Cerebellar cortex (tissue), 1 donor: ENCODE data around the gene RPS6KL1.
A peak's percentile ranks its signal among the peaks of the same experiment; 100 is the strongest.

Experiments used
- DNase-seq: peaks from one replicate; pipeline ENCODE4 v3.0.0-alpha.2; 2015; ENCODE audit warnings: low spot score

RPS6KL1 gene

GRCh38 chr14:74882103-74882920, 40.7 kb downstream of the RPS6KL1 start:
- peak; percentile 18 for DNase-seq

DNA sequence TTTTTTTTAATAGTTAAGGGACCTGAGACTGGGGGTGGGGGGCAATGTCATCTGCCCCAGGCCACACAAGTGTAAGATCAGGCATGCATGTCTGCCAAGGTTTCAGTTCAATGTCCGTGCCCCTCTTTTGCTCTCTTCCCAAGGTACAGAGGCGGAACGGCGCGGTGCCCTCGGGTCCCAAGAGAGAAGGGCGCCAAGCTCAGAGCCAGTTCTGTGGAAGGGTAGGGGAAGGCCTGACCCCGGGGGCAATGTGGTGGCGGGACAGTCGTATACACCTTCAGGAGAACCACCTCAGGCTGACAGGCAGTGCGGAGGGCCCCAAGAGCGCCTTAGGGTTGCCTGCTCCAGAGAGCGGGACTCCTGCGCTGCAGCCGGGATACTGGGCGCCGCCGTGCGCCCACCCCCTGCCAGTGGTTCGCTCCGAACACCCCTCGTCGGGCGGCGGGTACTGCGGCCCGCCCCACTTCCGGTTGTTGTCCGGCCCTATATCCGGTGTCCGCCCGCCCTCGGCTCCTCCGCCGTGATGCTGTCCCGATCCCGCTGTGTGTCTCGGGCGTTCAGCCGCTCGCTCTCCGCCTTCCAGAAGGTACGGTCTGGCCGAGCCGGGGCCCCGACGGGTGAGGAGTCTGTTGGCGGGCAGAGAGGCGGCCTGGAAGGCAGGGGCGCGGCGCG, 41.5 kb downstream of the RPS6KL1 start, which contains the start of gene DLST:
TSS of gene DLST (plus strand) at position 486 of the 672 bp plus-strand sequence. CDS start at position 524, 38 bp downstream.
- peak; percentile 82 for DNase-seq

GRCh38 chr14:74879427-74880182, 43.5 kb downstream of the RPS6KL1 start:
- no peak for DNase-seq

DNA sequence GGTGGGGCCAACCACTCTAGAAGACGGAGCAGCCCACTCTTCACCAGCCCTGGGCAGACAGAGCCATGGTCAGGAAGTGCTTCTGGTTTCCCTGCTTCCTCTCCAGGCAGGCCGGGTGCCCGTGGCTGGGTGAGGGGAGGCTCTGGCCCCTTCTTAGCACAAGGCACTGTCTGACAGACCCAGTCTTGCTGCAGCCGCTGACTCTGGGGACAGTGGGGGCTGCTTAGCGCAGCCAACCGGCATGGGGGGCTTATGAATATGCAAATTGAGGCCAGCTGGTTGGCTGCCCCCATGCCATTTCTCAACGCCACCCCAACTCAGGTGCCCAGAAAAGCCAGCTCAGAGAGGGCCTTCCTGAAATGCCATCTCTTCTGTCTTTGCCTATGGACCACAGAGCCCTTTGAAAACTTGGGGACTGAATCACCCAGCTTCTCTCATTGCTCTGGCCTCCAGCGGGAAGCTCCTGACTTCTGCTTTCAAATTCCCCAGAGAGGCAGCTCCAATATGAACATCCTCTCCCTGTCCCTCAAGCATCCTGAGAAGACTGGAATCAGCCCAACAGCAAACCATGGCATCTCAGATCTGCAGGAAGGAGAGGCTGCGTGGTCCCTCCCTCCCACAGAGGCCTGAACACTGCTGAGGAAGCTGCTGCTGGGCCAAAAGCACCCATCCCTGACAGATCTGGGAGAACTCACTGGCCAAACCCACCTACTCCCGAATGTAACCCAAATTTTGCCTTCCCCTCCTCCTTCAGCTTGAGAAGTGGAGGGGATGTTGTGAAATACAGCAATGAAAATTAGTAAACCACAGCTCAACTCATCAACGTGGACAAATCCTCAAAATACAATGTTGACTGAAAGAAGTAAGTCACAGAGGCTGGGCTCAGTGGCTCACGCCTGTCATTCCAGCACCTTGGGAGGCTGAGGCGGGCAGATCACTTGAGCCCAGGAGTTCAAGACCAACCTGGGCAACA, 46.8 kb downstream of the RPS6KL1 start, which contains the start of gene PROX2:
TSS of gene PROX2 (minus strand) at position 205 of the 973 bp plus-strand sequence. CDS start 12,311 bp downstream, outside the sequence.
- no peak for DNase-seq

GRCh38 chr14:74875204-74875603, 47.9 kb downstream of the RPS6KL1 start:
- DNase-seq, result no peak

DNA sequence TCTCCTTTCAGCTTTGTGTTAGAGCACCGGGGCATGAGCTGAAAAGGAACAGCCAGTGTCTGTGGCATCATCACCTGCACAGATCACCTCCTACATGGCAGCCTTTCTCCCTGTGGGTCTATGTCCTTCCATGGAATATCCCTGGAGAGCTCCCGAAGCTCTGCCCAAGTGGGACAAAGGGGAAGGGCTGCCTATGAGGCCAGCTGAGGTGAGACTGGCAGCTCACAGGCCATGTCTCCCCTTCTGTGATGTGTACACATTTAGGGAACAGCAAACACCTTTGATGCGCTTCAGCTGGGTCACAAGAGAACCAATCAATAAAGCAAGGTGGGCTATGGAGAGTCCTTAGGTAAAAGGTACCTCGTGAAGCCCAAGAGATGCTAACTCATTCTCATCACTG, 51.2 kb downstream of the RPS6KL1 start:
- DNase-seq, result no peak

- no peak for DNase-seq
Observed at GRCh38 chr14:74868739-74869138, 54.3 kb downstream of the RPS6KL1 start.

DNA sequence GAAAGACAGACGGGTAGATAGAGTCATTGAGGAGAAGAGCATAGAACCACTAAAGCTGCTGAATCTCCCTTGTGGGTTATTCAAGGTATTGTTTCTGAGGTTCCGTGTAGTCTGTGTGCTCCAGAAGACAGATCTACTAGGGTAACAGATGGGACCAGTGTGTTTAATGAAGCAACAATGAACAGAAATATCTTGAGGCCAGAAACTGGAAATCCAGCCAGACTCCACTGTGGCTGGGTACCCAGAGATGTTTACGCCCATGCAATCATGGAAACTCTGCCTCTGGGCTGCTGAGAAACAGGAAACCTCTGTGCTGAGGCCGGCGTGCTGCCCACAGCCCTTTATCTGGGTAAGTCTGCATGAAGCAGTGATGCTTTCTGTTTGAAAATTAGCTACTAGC, 55.4 kb downstream of the RPS6KL1 start:
- DNase-seq, result peak; percentile 81

DNA sequence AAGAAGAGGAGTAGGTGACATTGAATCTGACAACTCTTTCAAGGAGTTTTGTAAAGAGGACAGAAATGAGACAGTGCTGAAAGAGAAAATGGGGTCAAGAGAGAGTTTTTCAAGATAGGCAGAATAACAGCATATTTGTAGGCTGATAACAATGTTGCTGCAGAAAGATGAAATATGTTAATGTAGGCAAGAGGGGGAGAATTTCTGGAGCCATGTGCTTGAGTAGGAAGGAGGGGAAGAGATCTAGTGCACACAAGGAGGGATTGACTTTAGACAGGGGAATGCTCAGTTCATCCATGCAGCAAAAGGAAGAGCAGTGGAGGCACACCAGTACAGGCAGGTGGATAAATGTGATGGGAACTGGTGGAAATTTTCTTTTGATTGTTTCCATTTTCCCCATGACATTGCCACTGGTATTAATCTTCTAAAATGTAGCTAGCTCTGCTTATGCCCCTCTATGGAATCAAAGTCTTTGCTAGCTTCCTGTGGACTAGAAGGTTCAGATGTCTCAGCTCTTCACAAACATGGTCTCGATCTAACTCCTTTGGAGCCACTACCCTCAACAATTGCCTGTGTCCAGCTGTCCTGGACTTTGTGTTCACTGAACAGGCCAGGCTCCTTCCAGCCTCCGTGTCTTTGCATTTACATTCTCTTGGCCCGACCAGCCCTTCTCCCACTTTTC, 56.2 kb downstream of the RPS6KL1 start:
- no peak for DNase-seq

DNA sequence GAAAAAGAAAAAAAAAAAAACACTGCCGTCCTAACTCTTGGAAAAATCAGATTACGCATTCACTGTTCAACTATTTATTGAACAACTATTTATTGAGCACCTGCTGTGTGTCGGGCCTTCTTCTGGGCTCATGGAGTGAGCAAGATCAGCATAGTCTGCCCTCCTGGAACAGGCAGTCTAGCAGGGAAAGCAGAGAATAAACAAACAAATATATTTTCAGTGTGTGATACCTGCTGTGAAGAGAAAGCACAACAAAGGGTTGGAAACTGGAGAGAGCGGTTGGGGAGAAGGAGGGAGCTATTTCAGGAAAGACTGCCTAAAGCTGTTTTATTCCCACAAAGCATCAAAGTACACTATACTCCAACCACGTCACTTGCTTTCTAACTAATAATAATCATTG, 57.9 kb downstream of the RPS6KL1 start:
- DNase-seq, result no peak

- DNase-seq, result no peak
Observed at GRCh38 chr14:74864198-74864597, 58.9 kb downstream of the RPS6KL1 start.

GRCh38 chr14:74863274-74863673, 59.8 kb downstream of the RPS6KL1 start:
- no peak for DNase-seq

GRCh38 chr14:74861734-74862090, 61.3 kb downstream of the RPS6KL1 start:
- no peak for DNase-seq

- DNase-seq, result peak; percentile 90
Observed at GRCh38 chr14:74860899-74861733, 61.9 kb downstream of the RPS6KL1 start.

DNA sequence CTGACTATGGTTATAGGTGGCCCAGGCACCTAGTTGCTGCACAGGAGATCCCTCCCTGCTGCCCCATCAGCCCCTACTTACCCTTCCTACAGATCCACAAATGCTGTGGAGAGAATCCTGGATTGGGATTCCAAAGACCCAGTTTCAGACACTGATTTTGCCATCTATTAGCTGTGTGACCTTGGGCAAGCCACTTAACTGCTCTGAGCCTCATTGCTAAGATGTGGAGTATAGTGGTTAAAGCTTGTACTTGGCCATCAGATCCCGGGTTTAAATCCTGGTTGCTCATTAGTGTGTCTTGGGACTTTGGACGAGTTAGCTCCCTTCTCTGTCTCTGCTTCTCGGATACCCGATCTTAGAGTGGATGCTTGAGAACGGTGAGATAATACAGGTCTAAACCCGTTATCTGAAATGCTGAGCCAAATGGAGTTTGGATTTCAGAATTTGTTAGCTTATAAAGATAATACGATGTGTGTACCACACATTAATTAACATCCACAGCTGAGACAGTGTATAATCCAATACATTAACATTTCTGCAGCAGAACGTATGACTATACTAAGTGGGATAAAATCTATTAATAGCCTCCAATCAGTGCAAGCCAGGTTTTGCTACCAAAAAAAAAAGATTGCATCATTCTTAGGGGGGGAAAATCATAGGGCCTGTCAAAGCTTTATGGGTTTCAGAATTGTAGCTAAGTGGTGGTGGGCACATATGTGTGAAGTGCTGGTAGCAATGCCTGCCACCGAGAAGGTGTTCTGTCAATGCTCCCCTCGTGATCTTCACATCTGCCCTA, 63.1 kb downstream of the RPS6KL1 start:
- DNase-seq, result no peak

DNA sequence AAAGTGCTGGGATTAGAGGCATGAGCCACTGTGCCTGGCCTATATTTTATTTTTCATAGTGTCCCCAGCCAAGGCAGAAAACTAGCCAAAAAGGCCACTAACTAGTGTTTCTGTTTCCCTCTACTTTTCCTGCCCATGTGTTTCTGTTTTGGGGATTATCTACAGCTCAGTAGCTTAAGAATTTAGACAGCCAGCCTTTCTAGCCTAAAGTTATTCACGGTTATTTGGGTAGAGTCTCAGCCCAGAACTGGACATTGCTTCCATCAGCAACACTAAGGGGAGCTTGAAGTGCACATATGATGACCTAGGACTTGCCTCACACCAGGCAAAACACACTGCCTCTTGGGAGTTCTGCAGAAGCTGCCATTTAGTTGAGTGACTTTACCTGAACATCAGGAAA, 65.0 kb downstream of the RPS6KL1 start:
- DNase-seq, result no peak

GRCh38 chr14:74856366-74856765, 66.7 kb downstream of the RPS6KL1 start:
- DNase-seq, result no peak

DNA sequence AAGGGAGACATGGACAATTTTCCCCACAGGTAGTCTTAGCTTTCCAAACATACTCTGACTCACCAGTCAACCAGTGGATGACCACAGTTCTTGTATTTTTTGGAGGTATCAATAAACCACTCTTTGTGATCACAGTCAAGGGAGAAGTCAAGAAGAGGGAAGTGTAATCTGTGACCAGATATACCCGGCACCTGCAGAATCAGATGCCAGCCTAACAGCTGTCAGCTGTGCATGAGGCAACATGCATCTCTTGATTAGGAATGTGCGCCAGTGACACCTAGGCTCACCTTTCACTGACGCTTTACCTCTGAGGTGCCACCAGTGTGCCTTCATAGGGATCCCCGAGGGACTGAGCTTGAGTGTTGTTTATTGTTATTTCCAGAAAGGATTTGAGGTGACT, 67.1 kb downstream of the RPS6KL1 start:
- no peak for DNase-seq

DNA sequence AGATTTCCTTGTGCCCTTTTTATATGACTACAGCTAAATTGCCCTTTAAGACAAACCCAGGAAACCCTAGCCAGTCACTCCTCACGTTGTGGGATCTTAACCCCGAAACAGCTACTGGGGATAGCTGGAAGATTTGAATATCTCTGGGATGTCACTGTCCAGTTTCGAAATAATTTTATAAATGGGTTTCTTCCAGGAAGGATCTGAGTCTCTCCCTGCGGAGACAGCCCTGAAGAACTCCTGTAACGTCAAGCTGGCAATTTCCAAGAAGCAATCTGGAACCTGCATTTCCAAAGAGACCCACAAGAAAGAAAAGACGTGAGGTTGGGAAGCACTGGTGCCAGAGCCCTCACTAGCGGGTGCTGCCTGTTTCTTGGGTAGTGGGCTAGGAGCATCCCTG, 68.0 kb downstream of the RPS6KL1 start:
- DNase-seq, result no peak
